Fibroblast of upper back skin (primary cell): ENCODE measurements around the gene RTL10.

Experiments used
- DNase-seq: peaks from one replicate; pipeline ENCODE4 v3.0.0-alpha.2; 2013

The RTL10 gene, protein sequence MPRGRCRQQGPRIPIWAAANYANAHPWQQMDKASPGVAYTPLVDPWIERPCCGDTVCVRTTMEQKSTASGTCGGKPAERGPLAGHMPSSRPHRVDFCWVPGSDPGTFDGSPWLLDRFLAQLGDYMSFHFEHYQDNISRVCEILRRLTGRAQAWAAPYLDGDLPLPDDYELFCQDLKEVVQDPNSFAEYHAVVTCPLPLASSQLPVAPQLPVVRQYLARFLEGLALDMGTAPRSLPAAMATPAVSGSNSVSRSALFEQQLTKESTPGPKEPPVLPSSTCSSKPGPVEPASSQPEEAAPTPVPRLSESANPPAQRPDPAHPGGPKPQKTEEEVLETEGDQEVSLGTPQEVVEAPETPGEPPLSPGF

DNA sequence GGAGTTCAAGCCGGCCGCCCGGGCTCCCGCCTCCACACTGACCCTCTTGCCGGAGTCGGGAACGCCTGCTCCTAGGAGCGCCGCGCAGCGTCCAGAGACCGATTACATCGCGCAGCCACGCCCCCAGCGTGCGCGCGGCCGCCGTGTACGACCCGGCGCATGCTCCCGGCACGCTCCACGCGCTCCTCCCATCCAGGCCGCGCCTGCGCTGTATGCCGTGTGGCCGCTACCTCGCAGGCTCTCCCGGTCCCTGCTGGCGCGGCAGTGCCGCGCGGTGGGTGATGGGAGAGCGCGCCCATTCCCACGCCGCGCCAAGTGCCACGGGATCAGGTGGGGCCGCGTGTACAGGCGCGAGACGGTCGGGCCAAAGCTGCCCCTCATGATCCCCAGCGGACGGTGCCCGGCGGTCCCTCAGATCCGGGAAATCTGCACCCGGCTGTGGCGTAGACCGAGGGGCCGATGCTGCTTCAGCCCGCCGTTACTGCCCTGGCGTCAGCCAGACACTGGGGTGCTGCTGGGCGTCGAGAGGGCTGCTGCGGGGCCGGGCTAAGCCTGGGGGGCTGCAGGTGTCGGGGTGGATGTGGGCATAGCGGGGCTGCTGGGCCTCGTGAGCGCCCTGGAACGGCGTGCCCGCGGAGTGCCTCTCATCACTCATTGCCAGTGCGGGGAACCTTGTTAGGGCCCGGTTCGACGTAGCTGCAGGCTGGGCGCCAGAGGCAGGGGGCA, at the start of gene RTL10, which contains the start of gene GNB1L:
Gene RTL10 (minus strand): TSS at position 97 of the 726 bp plus-strand sequence. CDS start 2,613 bp downstream, outside the sequence.
Gene GNB1L (minus strand): TSS at position 97 of the 726 bp plus-strand sequence. CDS start 33,519 bp downstream, outside the sequence.
- peak; percentile 94 for DNase-seq

DNA sequence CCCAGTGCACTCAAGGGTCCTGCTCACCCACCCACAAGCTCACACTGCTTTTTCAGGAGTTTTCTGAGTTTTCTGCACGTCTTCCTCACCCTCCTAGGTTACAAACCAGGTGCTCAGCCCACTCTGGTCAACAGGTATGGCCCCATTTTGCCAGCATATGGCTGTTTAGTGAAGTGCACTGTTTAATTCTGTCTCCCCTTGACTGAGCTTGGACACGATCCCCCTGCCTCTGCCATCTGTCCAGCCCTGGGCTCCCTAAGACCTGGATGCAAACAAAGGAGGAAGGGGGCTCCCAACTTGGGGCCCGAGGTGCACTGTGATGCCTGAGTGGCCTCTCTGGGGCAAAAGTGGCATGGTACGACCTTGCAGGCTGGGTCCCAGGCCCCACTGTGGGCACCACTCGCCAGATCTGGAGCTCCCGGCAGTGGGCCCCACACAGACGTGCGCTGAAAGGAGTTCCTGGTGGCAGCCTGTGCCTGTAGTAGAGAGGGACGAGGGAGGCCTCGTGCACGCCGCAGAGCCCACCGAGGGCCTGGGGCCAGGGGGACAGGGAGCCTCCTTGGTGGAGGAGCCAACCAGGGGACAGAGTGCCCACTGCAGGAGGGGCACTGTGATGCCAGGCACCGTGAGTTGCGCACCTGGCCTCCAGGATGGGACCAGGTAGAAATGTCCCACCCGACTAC, 49.6 kb upstream of the RTL10 start:
- no peak for DNase-seq

DNA sequence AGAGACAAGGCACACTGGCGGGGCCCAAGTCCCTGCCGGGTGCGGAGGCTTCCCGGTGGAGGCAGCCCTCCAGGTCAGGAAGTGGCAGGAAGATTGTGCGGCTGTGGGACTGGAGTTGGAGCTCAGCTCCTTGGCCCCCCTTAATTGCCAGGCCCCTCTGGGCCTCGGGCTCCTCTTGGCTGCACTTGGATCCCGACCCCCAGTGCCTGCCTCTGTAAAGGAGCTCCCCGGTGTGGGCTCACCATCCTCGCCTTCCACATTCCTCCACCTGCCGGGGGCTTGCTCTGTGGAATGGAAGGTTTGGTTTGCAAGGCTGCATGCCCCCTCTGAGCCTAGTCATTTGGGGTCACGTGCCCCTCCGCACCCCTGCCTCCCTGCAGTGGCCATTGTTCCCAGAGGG, 48.8 kb upstream of the RTL10 start:
- no peak for DNase-seq

DNA sequence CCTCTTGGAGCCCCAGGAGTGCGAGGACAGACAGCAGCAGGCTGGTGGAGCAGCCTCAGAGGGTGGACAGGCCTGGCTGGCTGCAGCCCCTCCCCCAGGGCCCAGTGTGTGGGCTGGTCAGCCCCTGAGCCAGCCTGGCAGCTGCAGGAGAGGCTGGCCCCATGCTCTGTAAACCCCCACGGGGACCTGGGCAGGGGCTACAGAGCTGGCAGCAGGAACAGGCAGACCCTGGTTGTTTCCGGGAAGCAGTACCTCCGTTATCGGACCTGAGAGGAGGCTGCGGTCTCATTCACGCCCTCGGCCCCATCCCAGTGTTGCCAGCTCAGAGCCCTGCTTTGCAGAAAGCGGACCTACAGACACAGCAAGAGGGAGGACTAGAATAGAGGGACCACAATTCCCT, 48.4 kb upstream of the RTL10 start:
- DNase-seq, result no peak

DNA sequence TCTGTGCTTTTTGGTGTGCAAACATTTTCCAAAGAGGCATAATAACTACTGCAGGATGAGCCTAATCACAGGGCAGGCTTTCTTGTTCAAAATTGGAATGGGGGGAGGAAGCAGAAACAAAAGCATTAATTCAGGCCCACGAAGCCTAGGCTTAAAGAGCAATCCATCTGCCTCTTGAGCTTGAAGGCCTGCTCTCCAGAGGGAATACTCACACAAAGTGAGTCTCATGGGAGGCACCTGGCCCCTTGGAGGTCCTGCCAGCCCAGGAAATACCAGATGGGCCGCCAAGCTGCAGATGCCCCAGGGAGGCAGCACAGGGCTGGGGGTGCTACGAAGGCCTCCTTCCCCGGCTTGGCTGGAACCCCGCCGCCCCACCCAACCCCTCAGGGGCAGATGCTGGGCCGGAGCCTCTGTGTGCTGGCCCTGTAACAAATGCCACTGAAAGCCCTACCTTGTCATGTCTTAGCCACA, 47.6 kb upstream of the RTL10 start:
- DNase-seq, result no peak

DNA sequence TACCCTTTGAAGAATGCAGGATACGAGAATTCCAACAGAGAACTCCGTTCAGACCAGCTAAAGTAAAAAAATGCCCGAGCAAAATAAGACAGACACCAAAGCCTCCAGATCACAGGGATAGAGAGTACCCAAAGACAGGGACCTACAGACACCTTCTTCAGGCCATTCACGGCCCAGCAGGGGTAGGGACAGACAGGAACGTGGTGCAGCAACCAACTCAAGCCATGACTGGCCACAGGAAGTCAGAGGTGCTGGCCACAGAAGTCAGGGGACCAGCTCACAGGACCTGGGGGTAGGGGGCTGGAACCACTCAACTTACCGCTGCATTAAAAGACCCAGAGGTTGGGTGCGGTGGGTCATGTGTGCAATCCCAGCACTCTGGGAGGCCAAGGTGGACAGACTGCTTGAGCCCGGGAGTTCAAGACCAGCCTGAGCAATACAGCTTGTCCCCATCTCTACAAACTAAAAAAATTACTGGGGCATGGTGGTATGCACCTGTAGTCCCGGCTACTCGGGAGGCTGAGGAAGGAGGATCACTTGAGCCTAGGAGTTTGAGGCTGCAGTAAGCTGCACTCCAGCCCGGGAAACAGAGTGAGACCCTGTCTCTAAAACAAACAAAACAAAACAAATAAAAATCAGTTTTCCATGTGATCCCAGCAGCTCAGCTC, 47.0 kb upstream of the RTL10 start:
- no peak for DNase-seq

DNA sequence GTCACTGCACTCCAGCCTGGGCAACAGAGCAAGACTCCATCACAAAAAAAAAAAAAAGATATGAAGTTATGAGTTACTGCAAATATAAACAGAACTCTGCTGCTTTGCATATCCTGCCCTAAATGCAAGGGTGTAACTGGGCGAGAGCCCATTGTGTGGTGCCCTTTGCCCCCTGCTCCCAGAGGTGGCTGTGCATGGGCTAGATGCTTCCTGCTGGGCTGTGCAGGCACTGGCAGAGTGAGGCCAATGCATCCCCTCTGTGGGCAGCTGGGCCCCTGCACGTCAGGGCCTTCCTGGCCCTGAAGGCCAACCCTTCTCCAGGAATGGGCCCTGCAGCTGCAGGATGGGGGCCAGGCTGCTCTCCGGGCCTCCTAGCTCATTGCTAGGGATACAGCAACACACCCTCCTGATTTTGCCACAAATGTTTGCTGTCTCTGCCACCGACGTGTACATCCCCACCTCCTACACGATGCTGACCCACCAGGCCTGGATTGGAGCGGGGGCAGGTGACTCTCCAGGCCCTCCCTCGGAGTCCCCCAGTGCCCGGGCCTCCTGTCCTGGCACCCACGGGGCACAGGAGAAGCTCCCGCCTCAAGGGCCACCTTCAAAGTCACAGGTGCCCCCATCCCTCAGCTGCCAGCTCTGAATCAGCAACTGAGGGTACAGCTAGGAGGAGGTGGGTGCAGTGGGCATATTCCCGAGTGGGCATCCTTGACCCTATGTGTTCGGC, 46.2 kb upstream of the RTL10 start:
- no peak for DNase-seq

DNA sequence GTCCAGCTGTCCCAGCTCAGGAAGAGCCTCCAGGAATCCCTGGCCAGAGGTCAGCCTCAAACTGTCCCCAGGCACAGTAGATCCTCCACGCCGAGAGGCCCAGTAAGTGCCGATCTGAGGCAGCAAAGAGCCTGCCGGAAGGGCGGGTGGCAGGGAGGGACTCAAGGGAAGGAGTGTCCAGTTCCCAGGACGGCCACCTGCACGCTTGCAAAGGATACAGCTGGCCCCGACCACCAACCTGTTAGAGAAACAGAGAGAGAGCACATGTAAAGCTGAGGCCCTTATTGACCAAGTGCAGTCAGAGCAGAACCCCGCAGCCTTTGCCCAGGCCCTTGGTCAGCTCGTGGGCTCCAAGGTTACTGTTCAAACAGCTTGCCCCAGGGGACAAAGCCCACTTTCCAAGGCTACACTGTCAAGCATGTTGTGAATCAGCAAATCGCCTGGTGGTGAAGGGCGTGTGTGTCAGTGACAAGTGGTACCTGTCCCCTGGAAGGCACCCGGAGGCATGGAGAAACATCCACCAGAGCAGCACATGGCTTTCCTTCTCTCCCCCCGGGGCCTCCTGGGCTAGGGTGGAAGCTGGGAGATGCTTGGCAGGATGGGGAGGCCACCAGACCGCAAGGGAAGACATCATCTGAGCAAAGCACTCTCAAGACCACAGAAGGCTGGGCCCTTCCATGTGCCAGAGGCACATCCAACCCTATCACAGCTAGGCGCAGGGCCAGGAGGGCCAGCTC, 44.3 kb upstream of the RTL10 start:
- no peak for DNase-seq

DNA sequence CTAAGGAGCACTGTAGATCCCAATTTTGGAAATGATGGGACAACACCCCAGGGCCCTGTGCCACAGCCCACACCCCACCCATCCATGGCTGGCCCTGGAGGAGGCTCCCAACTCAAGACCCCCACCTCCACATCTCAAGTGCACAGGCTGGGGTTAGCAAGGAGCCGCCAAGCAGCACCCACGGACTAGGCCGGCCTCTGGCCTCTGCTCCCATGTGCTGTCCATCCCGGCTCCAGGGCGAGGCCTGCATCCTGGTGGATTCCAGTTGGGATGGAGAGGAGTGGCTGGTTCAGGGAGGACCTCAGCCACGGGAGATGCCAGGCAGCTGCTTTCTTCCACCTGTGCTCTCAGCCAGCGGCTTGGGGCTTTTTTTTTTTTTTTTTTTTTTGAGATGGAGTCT, 43.5 kb upstream of the RTL10 start:
- no peak for DNase-seq

DNA sequence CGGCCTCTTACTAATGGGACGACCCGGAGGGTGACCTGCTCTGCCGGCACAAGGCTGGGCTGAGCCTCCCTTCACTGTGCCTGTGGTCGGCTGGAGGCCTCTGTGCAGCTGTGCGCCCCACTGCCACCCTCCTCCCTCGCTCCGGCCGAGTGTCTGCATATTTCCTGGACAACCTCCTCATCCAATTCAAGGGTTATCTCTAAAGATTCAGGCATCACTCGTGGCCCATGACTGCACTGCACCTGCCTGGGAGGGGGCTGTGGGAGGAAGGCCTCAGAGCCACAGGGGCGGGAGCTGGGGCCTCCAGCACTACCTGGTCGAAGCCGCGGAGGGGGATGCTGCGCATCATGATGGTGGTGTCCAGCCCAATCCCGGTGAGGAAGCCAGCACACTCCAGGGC, 43.1 kb upstream of the RTL10 start:
- no peak for DNase-seq

DNA sequence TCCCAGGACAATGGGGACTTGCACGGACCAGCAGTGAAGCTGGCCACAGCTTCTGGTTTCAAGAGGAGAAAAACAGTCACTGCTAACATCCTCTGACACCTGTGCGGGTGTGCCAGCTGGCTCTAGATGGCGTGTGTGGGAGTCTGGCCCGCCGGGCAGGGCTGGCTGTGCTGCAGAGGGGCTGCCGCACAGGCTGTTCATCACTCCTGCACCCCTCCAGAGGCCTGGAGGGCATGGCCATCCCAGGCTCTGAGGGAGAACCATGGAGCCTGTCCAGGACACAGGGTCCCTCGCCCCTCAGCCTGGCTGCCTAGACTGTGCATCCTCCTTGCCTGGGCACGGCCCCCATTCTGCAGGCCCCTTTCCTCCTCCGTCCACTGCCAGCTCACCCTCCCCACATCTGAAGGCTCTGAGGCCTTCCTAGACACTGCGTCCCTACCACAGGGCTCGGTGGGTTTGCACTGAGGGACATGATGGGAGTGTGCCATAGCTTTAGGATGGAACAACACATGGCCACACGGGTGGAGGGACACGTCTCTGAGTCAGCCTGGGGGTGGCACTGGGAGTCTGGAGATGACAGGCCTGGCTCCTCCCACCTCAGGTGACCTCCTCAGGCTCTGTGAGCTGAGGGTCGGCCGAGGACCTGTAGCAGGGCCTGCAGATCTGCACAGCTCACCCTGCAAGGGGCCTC, 42.1 kb upstream of the RTL10 start:
- no peak for DNase-seq

DNA sequence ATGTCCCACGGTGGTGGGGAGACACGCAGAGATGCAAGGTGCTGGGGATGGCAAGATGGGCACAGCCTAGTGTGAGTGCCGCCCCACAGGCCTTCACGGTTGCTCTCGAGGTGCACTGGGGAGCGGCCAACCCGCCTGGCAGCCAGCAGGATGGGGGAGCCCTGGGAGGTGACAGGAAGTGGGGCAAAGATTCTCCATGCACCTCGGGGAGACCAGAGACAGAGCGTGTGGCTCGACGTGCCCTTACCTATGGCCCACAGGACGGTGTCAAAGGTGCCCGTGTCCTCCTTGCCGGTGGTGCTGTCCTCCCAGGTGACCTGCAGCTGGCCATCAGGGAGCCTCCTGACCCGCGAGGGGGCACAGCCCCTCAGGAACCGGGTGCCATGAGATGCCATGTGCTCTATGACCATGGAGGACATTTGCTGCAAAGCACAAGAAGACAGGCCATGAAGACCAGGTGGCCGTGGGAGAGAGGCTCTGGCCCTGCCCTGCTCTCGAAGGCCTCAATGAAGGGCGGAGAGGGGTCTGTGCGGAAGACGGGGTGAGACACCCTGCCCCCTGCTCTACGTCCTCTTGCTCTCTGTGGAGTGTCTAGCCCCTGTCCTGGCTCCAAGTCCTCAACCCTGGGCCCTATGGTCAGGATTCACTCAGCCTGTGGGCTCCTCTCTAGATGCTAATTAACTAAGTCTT, 40.6 kb upstream of the RTL10 start:
- DNase-seq, result no peak

DNA sequence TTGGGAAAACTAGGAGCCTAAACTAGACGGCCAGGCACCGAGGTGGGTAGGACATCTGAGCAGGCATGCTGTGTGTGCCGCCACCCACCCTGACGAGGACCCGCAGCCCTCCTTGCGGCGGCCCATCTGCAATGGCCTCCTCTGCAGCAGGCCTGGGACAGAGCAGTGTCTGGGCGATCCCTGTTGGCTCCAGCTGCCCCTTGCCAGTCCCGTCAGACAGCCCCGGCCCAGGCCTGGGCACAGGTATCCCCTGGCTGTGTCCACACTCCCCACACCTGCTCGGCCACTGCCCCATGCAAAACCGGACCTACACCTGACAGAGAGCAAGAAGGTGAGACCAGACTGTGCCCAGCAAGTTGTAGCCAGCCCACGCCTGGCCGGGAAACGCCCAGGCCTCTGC, 38.7 kb upstream of the RTL10 start:
- no peak for DNase-seq

DNA sequence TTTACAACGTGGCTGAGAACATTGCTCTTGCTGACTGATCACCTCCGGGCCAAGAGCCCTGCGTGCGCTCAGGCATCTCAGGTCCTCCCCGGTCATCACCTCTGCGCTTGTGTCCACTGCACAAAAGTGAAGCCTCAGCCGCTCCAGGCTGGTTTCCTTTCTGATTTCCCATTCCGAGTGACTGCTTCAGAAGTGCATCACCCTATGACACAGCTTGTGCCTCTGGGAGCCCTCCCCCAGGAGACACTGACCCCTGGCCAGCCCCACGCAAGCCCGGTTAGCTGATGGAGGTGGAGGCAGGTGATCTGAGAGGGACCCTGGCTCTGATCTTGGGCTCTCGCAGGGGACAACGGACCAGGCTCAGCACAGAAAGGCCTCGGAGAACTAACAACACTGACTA, 38.3 kb upstream of the RTL10 start:
- DNase-seq, result no peak

DNA sequence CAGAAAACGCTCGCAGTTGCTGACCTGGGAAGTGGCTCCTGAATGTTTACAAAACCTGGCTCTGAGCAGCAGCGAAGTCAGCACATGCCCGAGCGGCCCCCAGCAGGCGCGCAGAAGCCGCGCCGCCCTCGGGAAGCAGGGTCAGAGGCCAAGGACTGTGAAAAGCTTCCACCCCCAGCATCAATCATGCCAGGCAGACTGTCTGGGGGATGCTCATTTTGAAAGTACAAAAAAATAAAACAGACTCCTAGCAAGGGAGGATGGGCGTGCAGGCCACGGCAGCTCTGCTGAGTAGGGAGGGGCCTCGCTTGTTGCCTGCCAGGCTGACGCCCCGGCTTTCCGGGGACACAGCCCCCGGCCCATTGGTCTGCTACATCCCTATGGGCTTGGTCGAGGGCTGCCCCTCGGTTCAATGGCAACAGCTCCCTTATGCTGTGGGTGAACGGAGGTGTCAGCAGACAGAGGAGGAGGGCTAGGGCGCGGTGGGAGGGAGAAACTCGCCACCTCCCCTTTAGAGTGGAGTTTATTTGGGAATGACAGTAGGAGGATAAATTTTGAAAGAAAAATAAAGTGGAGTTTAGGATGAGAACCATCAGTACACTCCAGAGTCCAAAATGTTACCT, 37.7 kb upstream of the RTL10 start:
- DNase-seq, result peak; percentile 51

DNA sequence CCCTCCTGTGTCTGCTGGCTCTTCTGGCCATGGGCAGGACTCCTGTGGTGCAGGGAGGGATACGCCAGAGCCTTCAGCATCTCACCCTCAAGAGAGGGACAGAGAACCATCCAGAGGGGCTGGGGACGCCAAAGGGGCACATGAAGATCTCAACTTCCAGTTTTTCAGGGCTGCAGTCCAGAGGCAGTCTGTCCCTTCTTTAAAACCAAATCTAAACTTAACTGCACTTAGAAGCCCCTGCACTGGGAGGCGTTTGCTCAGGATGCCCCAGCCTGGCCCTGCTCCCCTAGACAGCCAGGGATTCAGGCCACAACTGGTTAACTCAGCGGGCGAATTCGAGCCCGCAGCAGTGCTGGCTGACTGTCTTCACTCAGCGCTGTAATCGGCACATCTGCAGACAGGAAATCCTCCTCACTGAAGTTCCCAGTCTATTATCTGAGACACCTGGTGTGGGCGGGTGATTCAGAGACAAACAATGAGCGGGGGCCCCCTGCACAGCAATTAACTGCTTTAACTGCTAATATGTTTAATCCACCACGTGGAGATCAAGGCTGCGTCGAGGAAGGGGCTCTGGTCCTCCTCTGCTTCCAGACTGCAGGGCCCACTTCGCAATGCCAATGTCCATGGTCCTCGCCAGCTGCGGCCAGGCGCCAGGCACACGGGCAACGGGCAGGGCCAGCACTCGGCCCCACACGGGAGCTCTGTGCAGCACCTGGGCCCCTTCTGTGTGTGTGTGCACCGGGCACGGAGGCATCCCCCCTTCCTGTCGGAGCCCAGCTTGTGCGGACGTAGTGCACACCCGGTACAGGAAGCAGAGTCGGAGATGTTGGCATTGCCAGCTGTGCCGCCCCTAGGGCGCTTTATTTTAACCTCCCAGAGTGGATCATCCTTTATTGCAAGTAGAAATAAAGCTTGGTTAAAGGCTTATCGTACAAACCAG, 36.9 kb upstream of the RTL10 start:
- DNase-seq, result peak; percentile 94

DNA sequence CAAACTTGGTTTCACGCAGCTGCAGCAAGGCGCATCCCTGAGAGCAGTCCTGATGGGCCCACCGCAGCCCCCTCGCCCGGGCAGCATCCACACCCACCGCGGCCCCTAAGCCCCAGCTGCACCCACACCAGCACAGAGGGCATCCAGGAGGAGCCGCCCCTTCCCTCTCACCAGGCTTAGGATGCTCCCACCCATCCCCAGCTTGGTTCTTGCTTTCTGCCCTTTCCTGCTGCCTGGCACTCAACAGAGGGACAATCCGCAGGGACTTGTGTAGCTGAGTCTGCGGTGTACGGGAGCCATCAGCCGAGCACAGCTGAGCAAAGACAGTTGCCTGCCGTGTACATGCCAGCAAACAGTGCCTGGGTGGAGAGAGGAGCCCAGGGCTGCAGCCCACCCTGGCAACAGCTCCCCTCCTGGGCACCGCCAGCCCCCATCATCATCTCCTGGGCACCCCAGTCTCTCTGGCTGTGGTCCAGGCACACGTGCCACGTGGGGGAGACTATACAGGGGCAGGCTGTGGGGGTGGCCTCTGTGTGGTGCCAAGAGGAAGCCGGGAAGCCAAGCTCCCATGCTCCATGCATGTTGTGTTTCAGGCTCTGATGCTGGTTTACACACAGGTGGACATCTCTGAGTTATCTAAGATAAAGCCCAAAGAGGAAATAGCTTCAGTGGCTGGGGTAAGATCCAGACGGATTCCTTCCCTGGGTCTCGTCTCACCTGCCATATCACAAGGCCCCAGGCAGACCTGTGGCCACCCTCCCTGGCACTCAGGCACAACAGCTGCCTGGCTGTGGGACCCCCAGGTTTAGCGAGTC, 36.0 kb upstream of the RTL10 start:
- no peak for DNase-seq

DNA sequence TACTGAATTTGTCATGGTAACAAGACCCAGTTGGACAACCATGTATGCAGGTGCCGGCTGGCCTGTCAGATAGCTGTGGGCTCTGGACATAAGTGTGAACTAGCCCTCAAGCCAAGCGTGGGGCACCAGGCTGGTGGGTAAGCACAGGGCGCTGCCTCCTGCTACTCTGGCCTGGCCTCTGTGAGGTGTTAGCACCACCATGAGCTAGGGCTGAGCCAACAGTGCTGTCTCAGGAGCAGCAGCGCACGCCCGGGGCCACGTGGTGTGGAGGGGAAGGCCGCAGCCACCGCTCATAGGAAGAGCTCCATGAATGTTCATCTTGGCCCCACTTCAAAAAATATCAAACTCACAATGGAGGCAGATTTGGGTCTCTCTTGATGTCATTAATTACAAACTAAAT, 35.3 kb upstream of the RTL10 start:
- no peak for DNase-seq
